HFF-Myc (cell line): ENCODE measurements around the gene ARRB1.

Source experiments
- DNase-seq: peaks from one replicate; pipeline ENCODE4 v3.0.0-alpha.2; 2011; ENCODE audit warnings: low read depth; ENCODE audit errors: extremely low read depth
- H3K4me3 ChIP-seq: replicated peaks from 2 replicates; pipeline ENCODE4 v1.5.1; 2011; ENCODE audit warnings: low read depth, mild to moderate bottlenecking, control low read depth, low read length
- TF ChIP-seq, protein P1 (sequence below): IDR thresholded peaks from 2 replicates; pipeline ENCODE4 v1.5.1; 2012; ENCODE audit warnings: mild to moderate bottlenecking, low read depth, low read length, control low read depth; ENCODE audit errors: missing control alignments

ARRB1 gene

DNA sequence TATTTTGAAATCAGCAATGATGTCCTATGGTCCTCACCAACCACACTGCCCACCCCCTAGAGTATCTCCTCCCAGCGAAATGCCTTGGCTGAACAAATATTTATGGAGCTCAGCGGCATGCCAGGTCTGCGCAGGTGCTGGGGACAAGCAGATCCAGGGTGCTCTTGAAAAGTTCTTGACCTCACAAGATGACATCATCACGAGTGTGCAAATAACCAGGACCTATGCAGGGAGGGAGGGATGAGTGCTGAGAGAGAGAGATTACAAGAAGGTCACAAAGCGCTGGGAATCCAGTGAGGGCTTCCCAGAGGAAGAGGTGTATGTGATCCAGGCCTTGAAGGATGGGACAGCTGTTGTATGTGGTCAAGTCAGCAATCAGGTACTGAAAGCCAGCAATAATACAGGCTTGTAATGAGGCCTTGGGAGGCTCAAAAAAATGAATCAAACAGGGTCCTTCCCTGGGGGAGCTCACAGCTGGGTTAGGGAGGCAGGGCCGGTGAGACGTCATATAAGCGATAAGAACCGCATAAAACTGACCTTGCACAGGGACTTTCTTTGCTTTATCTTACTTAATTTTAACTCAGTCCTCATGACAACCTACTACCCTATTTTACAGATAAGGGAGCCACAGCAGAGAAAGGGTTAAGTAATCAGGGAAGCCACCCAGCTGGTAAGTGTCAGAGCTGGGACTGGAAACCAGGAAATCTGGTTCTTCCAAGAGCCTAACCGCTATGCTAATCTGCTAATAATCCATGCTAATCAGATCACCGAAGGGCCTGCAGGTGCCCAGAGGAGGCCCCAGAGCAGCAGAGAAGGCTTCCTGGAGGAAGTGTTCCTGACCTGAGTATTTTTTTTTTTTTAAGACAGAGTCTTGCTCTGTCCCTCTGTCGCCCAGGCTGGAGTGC is 8.2 kb downstream of the ARRB1 start:
- TF ChIP-seq, protein P1, sequence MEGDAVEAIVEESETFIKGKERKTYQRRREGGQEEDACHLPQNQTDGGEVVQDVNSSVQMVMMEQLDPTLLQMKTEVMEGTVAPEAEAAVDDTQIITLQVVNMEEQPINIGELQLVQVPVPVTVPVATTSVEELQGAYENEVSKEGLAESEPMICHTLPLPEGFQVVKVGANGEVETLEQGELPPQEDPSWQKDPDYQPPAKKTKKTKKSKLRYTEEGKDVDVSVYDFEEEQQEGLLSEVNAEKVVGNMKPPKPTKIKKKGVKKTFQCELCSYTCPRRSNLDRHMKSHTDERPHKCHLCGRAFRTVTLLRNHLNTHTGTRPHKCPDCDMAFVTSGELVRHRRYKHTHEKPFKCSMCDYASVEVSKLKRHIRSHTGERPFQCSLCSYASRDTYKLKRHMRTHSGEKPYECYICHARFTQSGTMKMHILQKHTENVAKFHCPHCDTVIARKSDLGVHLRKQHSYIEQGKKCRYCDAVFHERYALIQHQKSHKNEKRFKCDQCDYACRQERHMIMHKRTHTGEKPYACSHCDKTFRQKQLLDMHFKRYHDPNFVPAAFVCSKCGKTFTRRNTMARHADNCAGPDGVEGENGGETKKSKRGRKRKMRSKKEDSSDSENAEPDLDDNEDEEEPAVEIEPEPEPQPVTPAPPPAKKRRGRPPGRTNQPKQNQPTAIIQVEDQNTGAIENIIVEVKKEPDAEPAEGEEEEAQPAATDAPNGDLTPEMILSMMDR: no peak
- H3K4me3 ChIP-seq: no peak overlapping the region
- DNase-seq: no peak

DNA sequence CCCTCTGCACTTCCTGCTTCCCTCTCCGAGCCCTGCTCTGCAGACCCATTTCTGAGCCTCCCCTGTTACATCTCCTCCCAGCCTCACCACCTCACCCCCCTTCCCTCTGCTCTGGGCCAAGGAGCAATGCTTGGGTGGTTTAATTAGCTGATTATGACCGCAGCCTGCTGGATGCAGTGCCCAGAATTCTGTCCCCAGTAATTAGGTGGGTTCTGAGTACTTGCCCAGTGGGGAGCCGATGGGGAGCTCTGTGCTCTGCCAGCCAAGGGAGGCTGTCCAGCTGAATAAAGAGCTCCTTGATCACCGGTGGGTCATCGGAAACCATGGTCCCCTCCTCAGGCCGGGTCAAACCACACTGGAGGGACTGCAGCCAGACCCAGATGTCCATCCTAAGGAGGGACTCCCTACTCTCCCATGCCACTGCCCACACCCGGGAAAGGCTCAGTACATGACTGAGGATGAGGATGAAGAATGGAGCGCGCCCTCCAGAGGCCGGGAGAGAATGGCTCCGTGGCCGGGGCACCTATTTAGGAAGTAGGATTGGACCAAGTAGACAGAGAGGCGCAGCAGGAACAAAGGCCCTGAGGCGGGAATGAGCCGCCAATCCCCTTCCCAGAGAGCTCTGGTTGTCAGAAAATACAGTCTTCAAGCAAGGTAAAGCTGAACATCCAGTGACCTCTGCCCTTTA is 9.1 kb downstream of the ARRB1 start:
- TF ChIP-seq, protein P1: no peak
- DNase-seq: no peak
- H3K4me3 ChIP-seq: no peak overlapping the region

DNA sequence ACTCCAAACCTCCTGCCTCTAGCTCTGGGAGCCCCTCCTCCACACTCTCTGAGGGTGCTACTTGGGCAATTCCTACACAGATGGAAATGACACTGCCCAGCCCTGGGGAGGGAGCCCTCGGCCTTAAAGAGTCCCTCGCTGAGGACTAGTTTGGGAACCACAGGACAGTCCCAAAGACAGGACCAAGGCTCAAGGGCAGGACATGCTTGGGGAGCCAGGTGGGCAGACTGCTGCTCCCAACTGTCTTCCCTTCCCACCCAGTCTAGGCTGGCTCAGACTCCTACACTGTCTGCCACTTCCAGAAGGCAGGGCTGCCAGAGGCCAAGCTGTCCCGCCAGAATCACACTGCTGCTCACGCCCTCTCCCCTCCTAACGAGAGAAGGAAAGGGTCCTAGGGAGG is 9.8 kb downstream of the ARRB1 start:
- TF ChIP-seq, protein P1: no peak
- DNase-seq: no peak
- H3K4me3 ChIP-seq: no peak overlapping the region

DNA sequence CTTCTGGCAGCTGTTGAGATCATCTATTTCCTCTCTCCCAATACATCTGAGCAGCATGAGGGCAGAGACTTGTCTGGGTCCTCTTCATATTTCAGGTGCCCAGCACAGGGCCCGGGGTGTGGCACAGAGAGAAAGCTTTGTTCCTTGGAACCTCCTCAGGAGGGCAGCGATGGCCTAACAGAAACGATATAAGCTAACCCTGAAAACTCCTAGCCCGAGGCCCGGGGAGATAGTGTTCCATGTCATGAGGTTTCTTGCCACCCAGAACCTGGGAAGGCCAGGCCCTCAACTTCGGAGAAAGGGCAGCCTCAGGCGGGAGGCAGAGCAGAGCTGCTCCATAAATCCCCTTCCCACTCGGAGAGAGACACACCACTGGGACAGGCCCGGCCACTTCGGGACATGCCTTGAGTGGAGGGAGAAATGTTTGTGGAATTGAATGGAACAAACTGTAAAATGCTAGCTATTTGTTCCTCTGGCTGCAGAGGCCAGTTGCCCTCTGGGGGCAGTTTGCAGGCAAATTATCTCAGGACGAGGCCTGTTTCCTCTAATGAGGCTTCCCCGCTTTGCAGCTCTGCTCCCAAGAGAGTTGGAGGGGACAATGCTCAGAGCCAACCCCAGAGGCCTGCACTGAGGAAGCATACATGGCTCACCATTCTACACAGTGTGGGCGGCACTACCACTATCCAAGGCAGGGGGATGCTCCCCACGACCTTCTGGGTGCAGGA is 11.6 kb downstream of the ARRB1 start:
- no peak overlapping the region for H3K4me3 ChIP-seq
- TF ChIP-seq, protein P1: no peak
- DNase-seq: no peak

DNA sequence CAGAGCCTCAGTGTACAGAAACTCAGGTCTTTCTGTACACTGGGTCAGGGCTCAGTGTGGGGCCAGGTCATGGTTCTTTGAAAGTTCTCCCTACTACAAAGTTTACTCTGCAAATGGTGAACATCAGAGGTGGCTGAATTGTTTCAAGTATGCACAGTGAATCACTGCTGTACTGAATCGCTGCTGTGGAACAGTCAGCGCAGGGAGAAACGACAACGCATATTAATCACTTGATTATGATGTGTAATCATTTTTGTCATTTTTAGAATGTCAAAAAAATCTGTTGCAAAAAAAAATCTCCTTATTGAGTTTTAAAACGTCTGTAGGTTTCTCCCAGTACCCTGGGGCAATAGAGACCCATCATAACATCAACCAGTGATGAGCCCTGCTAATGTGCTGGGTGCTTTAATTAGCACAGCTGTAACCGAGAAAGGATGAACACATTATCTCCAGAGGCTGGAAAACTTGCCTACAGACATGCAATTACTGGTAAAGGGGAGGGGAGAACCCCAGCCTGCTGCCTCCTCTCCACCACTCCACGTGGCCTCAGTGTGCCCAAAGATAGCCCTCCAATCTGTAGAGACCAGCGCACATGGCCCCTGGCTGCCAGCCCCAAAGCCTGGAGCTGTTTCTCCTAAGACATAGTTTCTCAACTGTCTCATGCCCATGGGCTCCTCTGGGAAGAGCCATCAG is 12.8 kb downstream of the ARRB1 start:
- TF ChIP-seq, protein P1: no peak
- DNase-seq: no peak
- no peak overlapping the region for H3K4me3 ChIP-seq

DNA sequence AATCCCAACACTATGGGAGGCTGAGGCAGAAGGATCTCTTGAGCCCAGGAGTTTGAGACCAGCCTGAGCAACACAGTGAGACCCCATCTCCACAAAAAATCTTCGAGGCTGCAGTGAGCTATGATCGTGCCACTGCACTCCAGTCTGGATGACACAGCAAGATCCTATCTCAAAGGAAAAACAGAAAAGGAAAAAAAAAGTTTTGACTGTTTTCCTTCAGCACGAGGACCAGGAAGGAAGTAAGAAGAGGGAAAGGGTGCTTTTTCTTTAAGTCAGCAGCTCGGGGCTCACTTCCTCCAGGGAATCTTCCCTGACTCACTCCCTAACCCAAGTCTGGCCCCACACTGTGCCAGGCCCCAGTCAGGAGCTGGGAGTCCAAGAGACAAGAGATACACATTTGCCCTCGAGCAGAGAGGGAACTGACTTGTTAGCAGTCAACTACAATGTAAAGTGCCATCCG is 14.2 kb downstream of the ARRB1 start:
- TF ChIP-seq, protein P1: no peak
- no peak for DNase-seq
- no peak overlapping the region for H3K4me3 ChIP-seq
